A549 (cell line): ENCODE measurements around the gene FRMD8. TPM values are rescaled to one million over a fixed set of nuclear protein-coding genes. Genes with fewer than 3 reads are reported as not detected.
A peak's percentile ranks its signal among the peaks of the same experiment; 100 is the strongest.

Source experiments
- ATAC-seq, 2 experiments: fragments of 200-7000 bp in 1 of 2; fragments of >200 bp in 1 of 2; cut with Nextera tagmentation in 1 of 2; cut with Tn5 transposase in 1 of 2; 3 replicates each; pipeline versions ENCODE4 v1.8.0 to v1.9.1; 2018 to 2020; ENCODE audit warnings: mild to moderate bottlenecking in 1 of 2, moderate library complexity in 1 of 2
- CTCF ChIA-PET: fragments of 300-600 bp; sonication (Branson Sonifier 250); formaldehyde crosslinking; extraction: SDS; loops from one replicate; lab custom pipeline; 2021; ENCODE audit warnings: antibody characterized with exemption, inconsistent platforms; lab: Yijun Ruan, JAX
- POLR2A ChIA-PET: fragments of 350-600 bp; formaldehyde crosslinking; extraction: SDS; loops from one replicate; lab custom pipeline; 2021; ENCODE audit warnings: antibody characterized with exemption, inconsistent platforms; lab: Yijun Ruan, JAX
- DNase-seq, 2 experiments: peaks; one replicate each; pipeline versions ENCODE4 v3.0.0 to v3.0.0-alpha.2; 2011 to 2016; ENCODE audit warnings: low read depth in 1 of 2, low spot score in 1 of 2
- FAIRE-seq: peaks from 2 replicates; lab custom pipeline; 2011; peaks lifted over from hg19 to GRCh38; lab: Jason Lieb, UNC
- H3K27ac ChIP-seq, 2 experiments: fragments of >200 bp; sonication (Bioruptor Twin); formaldehyde crosslinking; 3 replicates each; pipeline ENCODE4 v1.5.1; 2016 to 2017
- H3K4me1 ChIP-seq: fragments of >200 bp; sonication (Bioruptor Twin); formaldehyde crosslinking; 3 replicates; pipeline ENCODE4 v1.6.1; 2016
- H3K4me2 ChIP-seq: fragments of >200 bp; sonication (Bioruptor Twin); formaldehyde crosslinking; 3 replicates; pipeline ENCODE4 v1.6.1; 2016
- H3K4me3 ChIP-seq: fragments of >200 bp; sonication (Bioruptor Twin); formaldehyde crosslinking; 3 replicates; pipeline ENCODE4 v1.5.1; 2016
- H3K9me3 ChIP-seq: fragments of >200 bp; sonication (Bioruptor Twin); formaldehyde crosslinking; 3 replicates; pipeline ENCODE4 v1.6.1; 2016
- BCL3 ChIP-seq: fragments of >200 bp; sonication (Bioruptor Twin); formaldehyde crosslinking; IDR thresholded peaks from 3 replicates; pipeline ENCODE4 v1.6.1; 2016
- BHLHE40 ChIP-seq: IDR thresholded peaks from 2 replicates; pipeline ENCODE4 v1.6.1; 2012; ENCODE audit warnings: low read depth, low read length, inconsistent platforms
- CBX2 ChIP-seq: fragments of 200-600 bp; sonication (generic); IDR thresholded peaks from 2 replicates; pipeline ENCODE4 v1.6.1; 2016; ENCODE audit warnings: low read depth, mild to moderate bottlenecking, borderline replicate concordance
- CHD2 ChIP-seq: fragments of 150-350 bp; IDR thresholded peaks from 2 replicates; pipeline ENCODE4 v1.6.1; 2014; ENCODE audit warnings: low read length; ENCODE audit not compliant: partially characterized antibody
- CTCF ChIP-seq: fragments of >200 bp; sonication (Bioruptor Twin); formaldehyde crosslinking; IDR thresholded peaks from 3 replicates; pipeline ENCODE4 v1.5.1; 2016
- EHMT2 ChIP-seq: fragments of 200-600 bp; sonication (generic); IDR thresholded peaks from 2 replicates; pipeline ENCODE4 v1.6.1; 2016; ENCODE audit warnings: antibody characterized with exemption, low read depth, mild to moderate bottlenecking, moderate library complexity
- ELK1 ChIP-seq: fragments of 150-350 bp; IDR thresholded peaks from 2 replicates; pipeline ENCODE4 v1.6.1; 2014; ENCODE audit warnings: low read depth, mild to moderate bottlenecking, low read length
- EP300 ChIP-seq, 2 experiments: fragments of >200 bp; sonication (Bioruptor Twin); formaldehyde crosslinking; IDR thresholded peaks; 2 replicates in 1 of 2; 3 replicates in 1 of 2; pipeline ENCODE4 v1.6.1; 2016 to 2017
- FOSL2 ChIP-seq, 2 experiments: fragments of 450-650 bp in 1 of 2; fragments of >200 bp in 1 of 2; sonication (Bioruptor Twin) in 1 of 2; formaldehyde crosslinking; IDR thresholded peaks; 2 replicates each; pipeline versions ENCODE4 v1.5.0 to v1.6.1; 2016 to 2020; ENCODE audit warnings: mild to moderate bottlenecking in 1 of 2, moderate library complexity in 1 of 2
- FOXS1 ChIP-seq: fragments of 250-450 bp; sonication (Bioruptor Pico); IDR thresholded peaks from 2 replicates; pipeline ENCODE4 v1.5.0; 2020; ENCODE audit warnings: mild to moderate bottlenecking, moderate library complexity
- HES2 ChIP-seq: fragments of >200 bp; sonication (Bioruptor Twin); formaldehyde crosslinking; IDR thresholded peaks from 2 replicates; pipeline ENCODE4 v1.6.1; 2016
- HOXB13 ChIP-seq: fragments of 250-450 bp; sonication (Bioruptor Pico); IDR thresholded peaks from 2 replicates; pipeline ENCODE4 v1.5.0; 2020; ENCODE audit warnings: low read depth, mild to moderate bottlenecking, moderate library complexity
- HOXB5 ChIP-seq: fragments of 250-450 bp; sonication (Bioruptor Pico); IDR thresholded peaks from 2 replicates; pipeline ENCODE4 v1.5.0; 2020; ENCODE audit warnings: mild to moderate bottlenecking, moderate library complexity
- JUNB ChIP-seq: fragments of >200 bp; sonication (Bioruptor Twin); formaldehyde crosslinking; IDR thresholded peaks from 2 replicates; pipeline ENCODE4 v1.6.1; 2016
- KDM5A ChIP-seq: fragments of 200-600 bp; sonication (generic); IDR thresholded peaks from 2 replicates; pipeline ENCODE4 v1.6.1; 2016; ENCODE audit warnings: antibody characterized with exemption, mild to moderate bottlenecking
- MAFK ChIP-seq: fragments of 450-650 bp; IDR thresholded peaks from 2 replicates; pipeline ENCODE4 v1.6.1; 2014; ENCODE audit not compliant: partially characterized antibody
- MAX ChIP-seq: IDR thresholded peaks from 2 replicates; pipeline ENCODE4 v1.6.1; 2012
- MAZ ChIP-seq: fragments of 150-350 bp; IDR thresholded peaks from 2 replicates; pipeline ENCODE4 v1.6.1; 2014; ENCODE audit warnings: antibody characterized with exemption, low read depth, low read length, borderline replicate concordance
- NPAS2 ChIP-seq: fragments of 250-450 bp; sonication (Bioruptor Pico); IDR thresholded peaks from 2 replicates; pipeline ENCODE4 v1.8.0; 2022; ENCODE audit warnings: mild to moderate bottlenecking, moderate library complexity, borderline replicate concordance
- PHF8 ChIP-seq: fragments of 200-600 bp; sonication (generic); IDR thresholded peaks from 2 replicates; pipeline ENCODE4 v1.6.1; 2016; ENCODE audit warnings: low read depth, mild to moderate bottlenecking, antibody characterized with exemption, moderate library complexity, borderline replicate concordance
- POLR2A ChIP-seq: IDR thresholded peaks from 2 replicates; pipeline ENCODE4 v1.6.1; 2012; ENCODE audit warnings: mild to moderate bottlenecking, low read length
- POLR2AphosphoS2 ChIP-seq: conservative IDR thresholded peaks from 2 replicates; pipeline ENCODE4 v1.6.1; 2012; ENCODE audit warnings: low read length, improper control_type of control experiment, inconsistent platforms
- RAD21 ChIP-seq, 2 experiments: fragments of >200 bp in 1 of 2; sonication (Bioruptor Twin) in 1 of 2; formaldehyde crosslinking in 1 of 2; IDR thresholded peaks in 1 of 2; conservative IDR thresholded peaks in 1 of 2; 2 replicates in 1 of 2; 3 replicates in 1 of 2; pipeline ENCODE4 v1.6.1; 2012 to 2018; ENCODE audit warnings: inconsistent platforms in 1 of 2
- RARB ChIP-seq: fragments of 250-450 bp; sonication (Bioruptor Pico); IDR thresholded peaks from 2 replicates; pipeline ENCODE4 v1.8.0; 2021; ENCODE audit warnings: mild to moderate bottlenecking, moderate library complexity
- RCOR1 ChIP-seq: fragments of 150-350 bp; IDR thresholded peaks from 2 replicates; pipeline ENCODE4 v1.6.1; 2014; ENCODE audit warnings: antibody characterized with exemption, low read length, low read depth
- RFX5 ChIP-seq: fragments of 450-650 bp; IDR thresholded peaks from 2 replicates; pipeline ENCODE4 v1.7.1; 2014; ENCODE audit warnings: antibody characterized with exemption, mild to moderate bottlenecking, moderate library complexity
- RNF2 ChIP-seq: fragments of 200-600 bp; sonication (generic); IDR thresholded peaks from 2 replicates; pipeline ENCODE4 v1.6.1; 2016; ENCODE audit warnings: low read depth, mild to moderate bottlenecking, antibody characterized with exemption, moderate library complexity, borderline replicate concordance
- SREBF2 ChIP-seq: fragments of 450-650 bp; IDR thresholded peaks from 2 replicates; pipeline ENCODE4 v1.6.1; 2014; ENCODE audit warnings: mild to moderate bottlenecking, moderate library complexity
- TFCP2L1 ChIP-seq: fragments of 250-450 bp; sonication (Bioruptor Pico); IDR thresholded peaks from 2 replicates; pipeline ENCODE4 v1.5.0; 2021; ENCODE audit warnings: mild to moderate bottlenecking
- TP53 ChIP-seq: fragments of 250-450 bp; sonication (Bioruptor Pico); IDR thresholded peaks from 2 replicates; pipeline ENCODE4 v1.5.0; 2021; ENCODE audit warnings: mild to moderate bottlenecking, moderate library complexity
- USF2 ChIP-seq: fragments of 450-650 bp; IDR thresholded peaks from 2 replicates; pipeline ENCODE4 v1.6.1; 2014; ENCODE audit warnings: antibody characterized with exemption
- ZC3H11A ChIP-seq: fragments of 450-650 bp; IDR thresholded peaks from 2 replicates; pipeline ENCODE4 v1.6.1; 2014; ENCODE audit warnings: antibody characterized with exemption, mild to moderate bottlenecking
- ZNF302 ChIP-seq: fragments of 250-450 bp; sonication (Bioruptor Pico); IDR thresholded peaks from 2 replicates; pipeline ENCODE4 v1.9.0; 2021; ENCODE audit warnings: inconsistent platforms, mild to moderate bottlenecking, moderate library complexity
- ZSCAN20 ChIP-seq: fragments of 250-450 bp; sonication (Bioruptor Pico); IDR thresholded peaks from 2 replicates; pipeline ENCODE4 v1.8.0; 2022; ENCODE audit warnings: mild to moderate bottlenecking, moderate library complexity
- WGBS: methylation state at CpG from one replicate; pipeline ENCODE4 v1.1.6; 2017; ENCODE audit errors: missing lambda C conversion rate; 5-methylcytosine and 5-hydroxymethylcytosine counted together
- polyA plus RNA-seq, 4 experiments: library from polyadenylated mRNA; depleted of rRNA in 3 of 4; stranded (reverse); fragments of >200 nt; fragmentation: RNase III in 1 of 4; extraction: RNeasy Plus Mini Kit Qiagen cat#74134 plus additional on column Dnase treatment in 1 of 4; gene quantifications; 2 replicates in 3 of 4; 3 replicates in 1 of 4; pipeline ENCODE4 v1.2.3, GENCODE V29; 2011 to 2017

Gene FRMD8
- polyA plus RNA-seq, 2 of the 4 experiments (the other 2 are of a cell fraction): 12.9 to 20.0 TPM

- peak overlapping the region; percentile 97 to 100 for H3K27ac ChIP-seq
- WGBS: 14% methylated on average over 3 of the region's 18 CpGs
- peak overlapping the region; percentile 22; the same call in 2 of the 3 replicates for H3K4me3 ChIP-seq
- H3K4me1 ChIP-seq: peaks cover 52% of the 10 kb centered on the region
- ChIA-PET CTCF (interaction anchor here (0.6 to 17.0 kb wide), 46 partner anchors 9 to 204 kb away, joined by 3 to 208 read pairs (median 5); partner anchors contain the start of genes CDC42EP2, FRMD8, MALAT1 and SLC25A45), POLR2A (interaction anchor here (0.7 to 17.5 kb wide), 10 partner anchors 10 to 87 kb away, joined by 3 to 756 read pairs (median 4); partner anchors contain the start of genes MALAT1 and NEAT1)
- DNase-seq (peak; percentile 84 to 96), FAIRE-seq (no peak), ATAC-seq (peak; percentile 33 to 62)
- peak overlapping the region; percentile 89 for H3K4me2 ChIP-seq
- no peaks in the 10 kb centered on the region for H3K9me3 ChIP-seq
- TF ChIP-seq CHD2: no peak
- no peak for TF ChIP-seq RNF2
- TF ChIP-seq ZNF302 (CRISPR knock-in tag): no peak
- TF ChIP-seq PHF8: no peak
- TF ChIP-seq NPAS2: no peak
- TF ChIP-seq RARB: peak; percentile 80
- no peak for TF ChIP-seq HOXB13 (CRISPR knock-in tag)
- no peak for TF ChIP-seq JUNB
- TF ChIP-seq ELK1: no peak
- TF ChIP-seq HOXB5: peak; percentile 26; the same call in 1 of the 2 replicates
- TF ChIP-seq EHMT2: no peak
- no peak for TF ChIP-seq FOSL2 (IDR thresholded peaks at IDR 0.05)
- no peak; the same call in 1 of the 2 replicates for TF ChIP-seq FOSL2 (CRISPR knock-in tag; IDR thresholded peaks at IDR 0.05)
- peak; percentile 62; the same call in 1 of the 2 replicates for TF ChIP-seq MAX
- TF ChIP-seq FOXS1 (CRISPR knock-in tag): no peak
- no peak for TF ChIP-seq CBX2
- TF ChIP-seq ZSCAN20 (CRISPR knock-in tag): no peak
- TF ChIP-seq TFCP2L1 (CRISPR knock-in tag): peak; percentile 79; the same call in 1 of the 2 replicates
- TF ChIP-seq POLR2A: peak; percentile 28; the same call in 1 of the 2 replicates
- no peak for TF ChIP-seq USF2
- TF ChIP-seq EP300 (IDR thresholded peaks at IDR 0.05): no peak
- no peak for TF ChIP-seq KDM5A
- TF ChIP-seq RCOR1: no peak
- no peak for TF ChIP-seq BHLHE40
- TF ChIP-seq CTCF: peak; percentile 92
- TF ChIP-seq BCL3: no peak
- no peak for TF ChIP-seq MAFK
- no peak for TF ChIP-seq ZC3H11A
- TF ChIP-seq TP53 (CRISPR knock-in tag): 0 out of 2 replicates have a peak, but pooled peaks have one; percentile 11
- peak; percentile 87 for TF ChIP-seq MAZ
- TF ChIP-seq HES2: no peak
- TF ChIP-seq POLR2AphosphoS2: no peak
- TF ChIP-seq RFX5: no peak
- TF ChIP-seq SREBF2: no peak
- peak; percentile 94 for TF ChIP-seq RAD21 (conservative IDR thresholded peaks at IDR 0.05 in 1 of 2, IDR thresholded peaks at IDR 0.05 in 1 of 2)
Observed at GRCh38 chr11:65416341-65416824, 29.9 kb downstream of the FRMD8 start.
